ENCODE data around the gene NECAB3. TPM values are rescaled to one million over a fixed set of nuclear protein-coding genes. Genes with fewer than 3 reads are reported as not detected.
A peak's percentile ranks its signal among the peaks of the same experiment; 100 is the strongest.

NECAB3 gene
- total RNA-seq, 1 donor from 2014 or later: 26.9 TPM

DNA sequence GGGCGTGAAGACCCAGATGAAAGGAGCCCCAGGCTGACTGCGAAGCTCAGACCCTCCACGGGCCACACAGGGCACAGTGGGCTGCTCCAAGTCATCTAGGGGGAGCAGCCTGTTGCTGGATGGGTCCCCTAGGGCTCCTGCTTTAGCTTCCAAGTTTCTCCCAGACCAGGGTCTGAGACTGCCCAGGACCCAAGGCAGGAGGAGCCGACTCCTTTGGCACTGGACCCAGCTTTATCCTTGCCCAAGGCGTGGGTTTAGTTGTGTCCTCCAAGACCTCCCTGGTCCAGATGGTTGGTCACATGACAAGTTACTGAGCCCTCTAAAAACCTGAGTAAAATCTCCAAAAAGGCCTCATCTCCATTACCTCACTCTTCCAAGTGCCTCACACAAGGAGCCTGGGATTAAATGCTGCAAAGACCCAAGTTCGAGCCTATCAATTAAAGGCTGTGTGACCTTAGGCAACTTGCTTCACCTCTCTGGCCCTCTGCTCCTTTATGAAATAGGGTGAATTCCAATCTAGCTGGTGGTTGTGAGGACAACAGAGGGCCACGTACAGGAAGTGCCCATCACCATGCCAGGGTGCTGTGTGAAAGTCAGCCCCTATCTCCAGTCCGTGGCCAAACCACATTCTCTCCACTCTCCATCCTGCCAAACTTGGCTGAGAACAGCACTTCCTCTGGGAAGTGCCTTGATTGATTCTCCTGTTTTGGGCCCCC is 2.5 kb downstream of the NECAB3 start:
- no peak overlapping the region for H3K4me3 ChIP-seq (ENCODE audit: low read depth, low read length)
- no peak for DNase-seq (ENCODE audit: low read depth)
- TF ChIP-seq CTCF (conservative IDR thresholded peaks at IDR 0.05; ENCODE audit: low read depth, low read length): no peak

DNA sequence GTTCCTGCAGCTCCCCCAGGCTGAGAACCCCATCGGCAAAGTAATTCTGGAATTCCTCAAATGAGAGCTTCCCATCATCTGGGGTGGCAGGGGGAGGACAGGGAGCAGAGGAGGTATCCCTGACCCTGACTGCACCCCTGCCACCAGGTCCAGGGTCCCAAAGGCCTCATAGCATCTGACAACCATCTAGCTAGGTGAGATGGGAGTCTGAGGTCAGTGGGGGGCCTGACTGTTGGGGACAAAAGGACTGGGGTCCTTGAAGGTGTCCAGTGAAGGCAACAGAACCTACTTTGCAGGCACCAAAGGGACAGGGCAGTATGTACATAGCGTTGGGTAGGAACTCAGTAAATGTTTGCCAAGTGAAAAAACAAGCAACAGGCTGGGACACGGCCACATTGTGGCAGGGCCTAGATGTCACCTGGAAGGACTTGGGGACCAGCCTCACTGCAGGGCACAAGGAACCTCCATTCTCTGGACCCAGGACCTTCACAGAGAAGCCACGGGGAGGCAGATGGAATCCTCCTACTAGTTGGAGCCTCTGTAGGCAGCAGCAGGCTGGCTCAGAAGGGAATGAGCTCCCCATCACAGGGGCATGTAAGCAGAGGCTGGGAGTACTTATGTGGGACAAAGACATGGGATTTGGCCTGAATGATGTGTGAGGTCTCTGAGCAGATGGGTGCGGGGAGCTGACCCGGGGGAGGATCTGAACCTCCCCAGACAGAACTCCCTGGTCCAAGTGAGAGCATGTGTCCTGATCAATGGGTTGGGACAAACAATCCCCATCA is 3.3 kb downstream of the NECAB3 start:
- no peak for TF ChIP-seq CTCF (conservative IDR thresholded peaks at IDR 0.05; ENCODE audit: low read depth, low read length)
- DNase-seq (ENCODE audit: low read depth): no peak

DNA sequence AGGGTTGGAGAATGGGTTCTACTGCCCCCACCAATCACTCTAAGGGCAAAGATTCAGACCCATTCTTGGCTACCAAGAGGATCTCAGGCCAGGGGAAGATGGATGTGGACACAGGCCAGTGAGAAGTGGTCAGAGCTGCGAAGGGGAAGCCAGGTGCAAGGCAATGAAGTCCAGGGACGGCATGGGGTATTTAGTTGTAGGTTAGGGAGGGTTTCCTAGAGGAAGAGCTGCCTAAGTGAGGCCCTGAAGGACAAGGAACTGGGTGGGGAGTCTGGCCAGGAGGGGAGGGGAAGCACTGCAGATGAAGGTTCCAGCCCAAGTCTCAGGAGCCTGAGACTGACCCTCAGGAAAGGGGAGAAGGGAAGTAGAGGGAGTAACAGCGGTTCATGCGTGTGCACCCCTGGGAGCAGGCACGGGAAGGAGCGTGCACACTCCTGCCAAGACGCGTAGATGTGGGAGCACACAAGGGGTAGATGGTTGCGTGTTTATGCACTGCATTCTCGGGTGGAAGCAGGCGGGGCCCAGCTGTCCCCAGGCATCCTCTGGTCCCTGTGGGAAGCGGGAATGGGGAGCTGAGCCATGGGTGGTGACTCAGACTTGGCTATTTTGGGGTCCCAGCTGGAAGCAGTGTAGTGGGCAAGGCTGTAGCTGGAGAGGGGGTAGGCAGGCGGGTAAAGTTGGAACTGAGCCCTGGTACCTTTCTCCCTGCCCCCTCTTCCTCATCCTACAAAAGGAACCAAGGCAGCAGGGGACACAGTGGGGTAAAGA is 4.2 kb downstream of the NECAB3 start:
- H3K4me3 ChIP-seq (ENCODE audit: low read depth, low read length): no peak overlapping the region
- no peak for DNase-seq (ENCODE audit: low read depth)
- TF ChIP-seq CTCF (conservative IDR thresholded peaks at IDR 0.05; ENCODE audit: low read depth, low read length): no peak

More for the DNA sequence above, 3.3 kb downstream of the NECAB3 start:
- H3K4me3 ChIP-seq (ENCODE audit: low read depth, low read length): no peak overlapping the region

GRCh38 chr20:33669224-33669623 is 5.0 kb downstream of the NECAB3 start:
- no peak for TF ChIP-seq CTCF (conservative IDR thresholded peaks at IDR 0.05; ENCODE audit: low read depth, low read length)
- DNase-seq (ENCODE audit: low read depth): no peak
- H3K4me3 ChIP-seq (ENCODE audit: low read depth, low read length): no peak overlapping the region

DNA sequence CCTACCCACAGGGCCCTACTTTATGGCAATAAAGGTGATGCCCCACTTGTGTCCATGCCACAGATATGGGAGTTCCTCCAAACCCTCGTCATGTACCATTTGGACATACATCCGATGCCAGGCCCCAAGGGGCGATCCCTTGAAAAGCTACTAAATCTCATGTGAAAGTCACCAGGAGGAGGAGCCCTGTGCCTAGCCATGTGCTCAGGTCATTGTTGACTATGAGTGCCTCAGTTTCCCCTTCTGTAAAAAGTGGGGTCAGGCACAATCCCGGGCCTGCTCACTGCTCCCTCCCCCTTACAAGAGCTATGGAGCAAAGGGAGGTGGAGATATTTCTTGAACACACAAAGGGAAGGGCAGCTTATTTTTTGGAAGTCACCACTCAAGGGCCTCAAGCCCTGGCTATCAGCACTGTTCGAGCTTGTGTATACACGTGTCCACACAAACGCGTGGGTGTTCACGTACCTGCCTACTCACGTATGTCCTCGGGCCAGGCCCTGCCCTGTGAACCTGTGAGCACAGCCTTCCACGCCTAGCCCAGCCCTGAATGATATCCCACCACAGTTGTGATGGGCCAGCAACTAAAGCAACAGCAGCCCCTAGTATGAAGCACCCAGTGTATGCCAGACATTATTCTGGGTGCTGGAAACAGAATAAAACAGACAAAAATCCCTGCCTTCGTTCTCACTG is 5.6 kb downstream of the NECAB3 start:
- DNase-seq (ENCODE audit: low read depth): no peak
- no peak for TF ChIP-seq CTCF (conservative IDR thresholded peaks at IDR 0.05; ENCODE audit: low read depth, low read length)
- H3K4me3 ChIP-seq (ENCODE audit: low read depth, low read length): no peak overlapping the region

- peak; percentile 79 for TF ChIP-seq CTCF (conservative IDR thresholded peaks at IDR 0.05; ENCODE audit: low read depth, low read length)
- DNase-seq (ENCODE audit: low read depth): no peak
- H3K4me3 ChIP-seq (ENCODE audit: low read depth, low read length): peak overlapping the region; percentile 59
These were observed 6.4 kb downstream of the NECAB3 start for GRCh38 chr20:33667676-33668465.

Measured in epithelial cell of proximal tubule (primary cell).